ENCODE results near the gene SULF2. TPM values are rescaled to one million over a fixed set of nuclear protein-coding genes. Genes with fewer than 3 reads are reported as not detected.

The SULF2 gene
- total and polyA plus RNA-seq, 2 of the 13 experiments (the other 11 are each of a cell fraction or from before 2014, with no cell fraction given) = 7.2 to 50.9 TPM

GRCh38 chr20:47737923-47738322 is 47.4 kb downstream of the SULF2 start:
- Histone ChIP-seq H3K4me2 (ENCODE audit: low read depth, low read length) (no peak overlapping the region), H3K4me1 (ENCODE audit: insufficient read depth, low read length) (no peaks in the 10 kb centered on the region), H3K4me3 (replicated peaks in 1 of 3; ENCODE audit: insufficient read depth in 1 of 3, low read depth in 2 of 3, low read length in 3 of 3) (no peak overlapping the region), H3K27ac (ENCODE audit: extremely low read length, insufficient read depth, low read length) (no peak overlapping the region), H4K20me1 (ENCODE audit: insufficient read depth, low read length) (no peaks in the 10 kb centered on the region), H3K9me3 (ENCODE audit: low read length) (no peaks in the 10 kb centered on the region), H3K79me2 (ENCODE audit: insufficient read depth, low read length) (no peaks in the 10 kb centered on the region), H3K27me3 (ENCODE audit: control insufficient read depth in 1 of 2, insufficient read depth in 2 of 2, low read length in 2 of 2) (no peaks in the 10 kb centered on the region), H3K9ac (ENCODE audit: insufficient read depth, low read depth, low read length) (no peak overlapping the region), H3K36me3 (replicated peaks in 1 of 2; ENCODE audit: control insufficient read depth in 1 of 2, insufficient read depth in 2 of 2, low read length in 2 of 2) (no peaks in the 10 kb centered on the region), H2AFZ (ENCODE audit: low read length) (no peak overlapping the region)
- in situ Hi-C loops (cut with HindIII; ENCODE audit: extremely low pct_ligation_motif_present, low pct_unique_long_range_greater_than_20kb) (no loop called here), intact Hi-C loops (cut with micrococcal nuclease; ENCODE audit: unreplicated experiment) (no loop called here)
- 83% methylated on average over 9 of the region's 9 CpGs for WGBS (ENCODE audit: low lambda C conversion rate)
- no peak for DNase-seq (ENCODE audit: low spot score)
- ChIA-PET CTCF (ENCODE audit: low intra/inter-chr PET ratio, low total read pairs) (no interaction called here), POLR2A (no interaction called here)
- BruUV-seq (replicated peaks) = no TSS peak
- TF ChIP-seq ATF2 (CRISPR knock-in tag; IDR thresholded peaks at IDR 0.05) (no peak), ZKSCAN1 (IDR thresholded peaks at IDR 0.05; ENCODE audit: low read length) (peak; percentile 55; the same call in 1 of the 2 replicates), ZFYVE20 (CRISPR knock-in tag; IDR thresholded peaks at IDR 0.05; ENCODE audit: borderline replicate concordance, low read depth) (0 out of 2 replicates have a peak, but pooled peaks have one; percentile 33)
- FAIRE-seq = no peak
- no peak for ATAC-seq

- Histone ChIP-seq H3K27ac (ENCODE audit: extremely low read length, insufficient read depth, low read length) (no peak overlapping the region), H3K79me2 (ENCODE audit: insufficient read depth, low read length) (no peaks in the 10 kb centered on the region), H3K27me3 (ENCODE audit: control insufficient read depth in 1 of 2, insufficient read depth in 2 of 2, low read length in 2 of 2) (no peaks in the 10 kb centered on the region), H4K20me1 (ENCODE audit: insufficient read depth, low read length) (no peaks in the 10 kb centered on the region), H3K9me3 (ENCODE audit: low read length) (no peaks in the 10 kb centered on the region), H2AFZ (ENCODE audit: low read length) (no peak overlapping the region), H3K4me1 (ENCODE audit: insufficient read depth, low read length) (no peaks in the 10 kb centered on the region), H3K4me2 (ENCODE audit: low read depth, low read length) (no peak overlapping the region), H3K36me3 (replicated peaks in 1 of 2; ENCODE audit: control insufficient read depth in 1 of 2, insufficient read depth in 2 of 2, low read length in 2 of 2) (0 out of 5 replicates have a peak, but pooled peaks cover 0 to 1% of the 10 kb centered on the region in 2 experiments), H3K9ac (ENCODE audit: insufficient read depth, low read depth, low read length) (no peak overlapping the region), H3K4me3 (replicated peaks in 1 of 3; ENCODE audit: insufficient read depth in 1 of 3, low read depth in 2 of 3, low read length in 3 of 3) (no peak overlapping the region)
- BruUV-seq (replicated peaks) = no TSS peak
- in situ Hi-C loops (cut with HindIII; ENCODE audit: extremely low pct_ligation_motif_present, low pct_unique_long_range_greater_than_20kb) = no loop called here
- WGBS (ENCODE audit: low lambda C conversion rate) = 88% methylated on average over 26 of the region's 26 CpGs
- ChIA-PET POLR2A (no interaction called here), CTCF (ENCODE audit: low intra/inter-chr PET ratio, low total read pairs) (no interaction called here)
- no peak for DNase-seq (ENCODE audit: low spot score)
- intact Hi-C loops (cut with micrococcal nuclease; ENCODE audit: unreplicated experiment) = no loop called here
- ATAC-seq = no peak
- TF ChIP-seq ZNF354B (CRISPR knock-in tag; IDR thresholded peaks at IDR 0.05) = no peak
- peak; percentile 60; the same call in 1 of the 2 replicates for TF ChIP-seq ZNF280B (CRISPR knock-in tag; IDR thresholded peaks at IDR 0.05; ENCODE audit: borderline replicate concordance)
- TF ChIP-seq ZNF263 (CRISPR knock-in tag; IDR thresholded peaks at IDR 0.05) = no peak
- TF ChIP-seq ZNF768 (CRISPR knock-in tag; IDR thresholded peaks at IDR 0.05) = peak; percentile 30; the same call in 1 of the 2 replicates
- no peak for TF ChIP-seq ZNF782 (CRISPR knock-in tag; IDR thresholded peaks at IDR 0.05; ENCODE audit: borderline replicate concordance)
- FAIRE-seq = no peak
These were observed 48.6 kb downstream of the SULF2 start for GRCh38 chr20:47736570-47737152.

Data from HepG2 (cell line).